HG02678 (cell line): ENCODE results near the gene KRT39.
"Not testable (repeated sequence)": the region's sequence is repeated elsewhere in the genome, so short reads cannot be mapped to it uniquely, and the experiment has no call there.

Experiments used
- ATAC-seq: cut with Tn5 transposase; IDR thresholded peaks from one replicate; pipeline ENCODE4 v1.9.1; 2021; ENCODE audit warnings: mild to moderate bottlenecking, moderate library complexity; ENCODE audit not compliant: unreplicated experiment

KRT39 gene

GRCh38 chr17:40966848-40967247 lies at the start of gene KRT39:
Gene KRT39, minus strand, starts transcription at chr17:40966948. Its CDS starts 92 bp downstream, at chr17:40966856.
- no peak for ATAC-seq

GRCh38 chr17:41015454-41015853 lies 48.7 kb upstream of the KRT39 start:
- no peak for ATAC-seq

DNA sequence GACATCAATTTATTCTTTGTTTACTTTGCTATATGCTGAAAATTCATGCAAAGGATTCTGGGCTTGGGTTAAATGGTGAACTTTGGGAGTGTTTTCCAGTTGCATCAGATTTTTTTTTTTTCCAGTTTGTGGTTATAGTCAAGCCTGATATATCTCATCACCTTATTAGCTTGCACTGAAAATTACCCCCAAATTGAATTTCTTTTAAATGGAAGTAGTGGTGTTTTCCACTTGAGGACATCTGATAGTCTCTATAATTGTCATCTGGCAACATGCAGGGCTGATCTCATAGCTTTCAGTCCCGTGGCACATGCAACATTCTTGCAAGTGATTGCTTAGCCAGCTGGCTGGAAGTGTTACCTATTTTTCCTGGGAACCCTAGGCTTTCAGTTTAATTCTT lies 46.9 kb upstream of the KRT39 start:
- no peak for ATAC-seq

DNA sequence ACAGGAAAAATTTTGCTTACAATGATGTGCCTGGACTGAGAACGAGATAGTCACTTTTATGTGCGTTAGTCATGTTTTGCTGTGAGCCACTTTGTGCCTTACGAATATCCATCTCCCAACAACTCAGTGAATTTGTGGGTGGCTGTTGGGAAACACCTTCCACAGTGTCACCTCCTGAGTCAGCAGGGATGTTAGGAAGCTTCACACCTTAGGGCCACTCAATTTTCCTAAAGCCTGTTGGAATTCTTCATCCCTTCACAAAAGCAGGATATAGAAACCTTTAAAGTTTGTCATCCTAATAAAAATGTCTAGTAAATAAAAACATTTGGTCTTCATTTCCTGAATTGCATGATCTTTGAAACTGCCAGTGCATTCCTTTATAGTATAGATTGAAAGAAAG lies 46.4 kb upstream of the KRT39 start:
- no peak for ATAC-seq

GRCh38 chr17:41012326-41013120 lies 45.8 kb upstream of the KRT39 start:
- no peak for ATAC-seq

- no peak for ATAC-seq
Measured at GRCh38 chr17:41010441-41010840, 43.7 kb upstream of the KRT39 start.

DNA sequence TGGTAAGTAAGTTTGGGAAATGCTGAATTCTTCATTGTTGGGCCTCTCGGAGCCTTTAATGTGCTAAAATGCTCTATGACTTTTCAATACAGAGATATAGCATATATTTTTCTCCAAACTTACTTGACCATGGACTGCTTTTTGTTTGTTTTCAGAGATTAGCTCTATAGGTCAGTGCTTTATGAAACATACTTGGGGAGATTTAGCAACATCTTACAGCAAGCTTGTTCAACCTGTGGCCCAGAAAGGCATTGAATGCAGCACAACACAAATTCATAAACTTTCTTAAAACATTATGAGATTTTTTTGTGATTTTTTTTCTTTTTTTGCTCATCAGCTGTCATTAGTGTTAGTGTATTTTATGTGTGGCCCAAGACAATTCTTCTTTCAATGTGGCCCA lies 43.2 kb upstream of the KRT39 start:
- no peak for ATAC-seq

GRCh38 chr17:41009301-41009760 lies 42.6 kb upstream of the KRT39 start:
- no peak for ATAC-seq

GRCh38 chr17:41008811-41009210 lies 42.1 kb upstream of the KRT39 start, which contains the start of gene KRTAP3-1:
Gene KRTAP3-1, minus strand, starts transcription at chr17:41009128. Its CDS starts 54 bp downstream, at chr17:41009074.
- no peak for ATAC-seq

- ATAC-seq, result no peak
Measured at GRCh38 chr17:41004397-41004796, 37.6 kb upstream of the KRT39 start.

DNA sequence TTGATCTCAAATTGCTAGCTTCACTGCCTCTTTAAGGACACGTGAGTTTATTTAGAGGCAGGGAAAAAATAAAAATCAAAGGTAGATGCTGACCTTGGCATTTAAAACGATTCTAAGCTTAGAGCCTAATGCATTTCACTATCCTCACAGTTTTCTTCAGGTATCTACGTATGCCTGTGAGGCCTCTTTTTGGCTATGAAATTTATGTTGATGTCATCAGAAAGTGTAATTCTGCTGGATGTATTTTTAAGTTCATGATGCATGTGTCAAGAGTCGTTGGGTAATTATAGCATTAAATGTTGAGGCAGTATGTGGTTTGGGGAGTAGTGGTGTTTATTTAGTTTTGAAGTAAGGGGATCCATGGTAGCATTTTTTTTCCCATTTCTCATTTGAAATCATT lies 37.2 kb upstream of the KRT39 start:
- no peak for ATAC-seq

GRCh38 chr17:41002814-41003213 lies 36.1 kb upstream of the KRT39 start:
- ATAC-seq, result no peak

GRCh38 chr17:41001795-41002194 lies 35.0 kb upstream of the KRT39 start:
- ATAC-seq, result no peak

DNA sequence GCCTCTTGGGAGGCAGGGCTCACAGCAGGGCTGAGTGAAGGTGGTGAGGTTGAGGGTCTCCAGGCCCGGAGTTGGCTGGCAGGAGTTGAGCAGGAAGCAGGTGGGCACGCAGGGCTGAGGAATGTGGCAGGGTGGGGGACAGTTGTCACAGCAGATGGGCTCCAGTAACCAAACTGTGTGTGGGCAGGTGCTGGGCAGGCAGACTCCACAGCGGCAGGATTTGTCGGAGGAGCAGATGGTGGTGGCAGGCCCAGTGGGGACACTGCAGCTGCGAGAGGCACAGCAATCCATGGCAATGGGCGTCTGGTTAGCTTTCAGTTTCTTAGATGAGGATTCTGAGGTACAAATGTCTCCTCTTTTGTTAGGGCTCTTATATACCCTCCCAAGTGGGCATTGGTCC lies 32.8 kb upstream of the KRT39 start, which contains the start of gene KRTAP3-2:
KRTAP3-2 (minus strand) TSS at position 344 of the 400 bp plus-strand sequence; CDS start at position 291, 53 bp downstream.
- ATAC-seq, result not testable (repeated sequence)

GRCh38 chr17:40997361-40997760 lies 30.6 kb upstream of the KRT39 start:
- ATAC-seq, result no peak

- no peak for ATAC-seq
Measured at GRCh38 chr17:40996829-40997228, 30.1 kb upstream of the KRT39 start.

GRCh38 chr17:40995116-40995515 lies 28.4 kb upstream of the KRT39 start:
- no peak for ATAC-seq

DNA sequence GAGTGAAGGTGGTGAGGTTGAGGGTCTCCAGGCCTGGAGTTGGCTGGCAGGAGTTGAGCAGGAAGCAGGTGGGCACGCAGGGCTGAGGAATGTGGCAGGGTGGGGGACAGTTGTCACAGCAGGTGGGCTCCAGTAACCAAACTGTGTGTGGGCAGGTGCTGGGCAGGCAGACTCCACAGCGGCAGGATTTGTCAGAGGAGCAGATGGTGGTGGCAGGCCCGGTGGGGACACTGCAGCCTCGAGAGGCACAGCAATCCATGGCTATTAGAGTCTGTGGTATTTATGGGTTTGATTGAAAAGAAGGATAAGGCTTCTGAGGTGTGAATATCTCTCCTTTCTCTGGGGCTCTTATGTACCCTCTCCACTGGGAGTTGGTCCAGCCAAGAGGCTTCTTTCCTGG lies 27.1 kb upstream of the KRT39 start, which contains the start of gene KRTAP3-3:
KRTAP3-3 (minus strand) TSS at position 326 of the 400 bp plus-strand sequence; CDS start at position 259, 67 bp downstream.
- ATAC-seq, result no peak

- no peak for ATAC-seq
Measured at GRCh38 chr17:40993084-40993483, 26.3 kb upstream of the KRT39 start.

DNA sequence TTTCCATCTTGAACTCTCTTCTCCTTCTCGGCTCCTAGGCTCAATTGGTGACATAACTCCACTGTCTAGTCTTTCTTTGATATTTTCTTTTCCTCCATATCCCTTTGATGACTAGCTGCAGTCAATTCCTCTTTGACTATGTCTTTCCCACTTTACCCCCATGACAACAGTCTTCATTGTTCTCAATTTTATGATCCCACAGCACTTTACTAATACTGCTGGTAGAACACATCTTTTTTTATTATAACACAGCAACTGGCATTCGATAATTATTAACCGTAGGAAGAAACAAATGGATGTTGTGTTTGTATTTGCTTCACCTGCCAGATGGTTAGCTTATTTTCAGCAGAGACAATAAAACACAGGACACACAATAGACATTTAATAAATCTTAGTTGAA lies 25.9 kb upstream of the KRT39 start:
- ATAC-seq, result no peak

GRCh38 chr17:40986920-40987319 lies 20.2 kb upstream of the KRT39 start:
- ATAC-seq, result no peak

GRCh38 chr17:40984226-40984625 lies 17.5 kb upstream of the KRT39 start, which contains the start of gene KRT40:
Gene KRT40, minus strand, starts transcription at chr17:40984326. Its CDS starts 53 bp downstream, at chr17:40984273.
- ATAC-seq, result no peak
